ENCODE results near the gene SYT12. TPM values are rescaled to one million over a fixed set of nuclear protein-coding genes. Genes with fewer than 3 reads are reported as not detected.

SYT12 gene
- total and polyA plus RNA-seq, 2 donors from 2014 or later, result 0.13 to 4.2 TPM

- Histone ChIP-seq H3K4me1 (ENCODE audit: control insufficient read depth in 2 of 3, insufficient read depth in 2 of 3, low read depth in 1 of 3, low read length in 3 of 3) (no peaks in the 10 kb centered on the region), H3K9ac (ENCODE audit: low read length in 3 of 3) (no peak overlapping the region), H3K4me3 (ENCODE audit: low read length in 3 of 3) (no peak overlapping the region), H3K36me3 (ENCODE audit: control insufficient read depth in 2 of 3, insufficient read depth in 3 of 3, low read length in 3 of 3) (no peaks in the 10 kb centered on the region), H3K27me3 (ENCODE audit: control insufficient read depth, insufficient read depth, low read length) (no peaks in the 10 kb centered on the region), H3K27ac (ENCODE audit: low read depth in 2 of 2, low read length in 2 of 2) (no peak overlapping the region), H3K9me3 (ENCODE audit: control insufficient read depth in 2 of 3, insufficient read depth in 1 of 3, low read length in 3 of 3) (no peaks in the 10 kb centered on the region)
- intact Hi-C loops (cut with DNase I), result no loop called here
- DNase-seq (no peak), FAIRE-seq (no peak)
- no peak for TF ChIP-seq CTCF (IDR thresholded peaks at IDR 0.05; ENCODE audit: borderline replicate concordance, extremely low read depth, insufficient read depth)
These were observed 8.6 kb upstream of the SYT12 start for GRCh38 chr11:67014343-67014742.

- no peak for TF ChIP-seq CTCF (IDR thresholded peaks at IDR 0.05; ENCODE audit: borderline replicate concordance, extremely low read depth, insufficient read depth)
- no peak for DNase-seq
- Histone ChIP-seq H3K4me3 (ENCODE audit: low read length in 3 of 3) (no peak overlapping the region), H3K4me1 (ENCODE audit: control insufficient read depth in 2 of 3, insufficient read depth in 2 of 3, low read depth in 1 of 3, low read length in 3 of 3) (no peaks in the 10 kb centered on the region), H3K27ac (ENCODE audit: low read depth in 2 of 2, low read length in 2 of 2) (no peak overlapping the region), H3K9me3 (ENCODE audit: control insufficient read depth in 2 of 3, insufficient read depth in 1 of 3, low read length in 3 of 3) (no peaks in the 10 kb centered on the region), H3K36me3 (ENCODE audit: control insufficient read depth in 2 of 3, insufficient read depth in 3 of 3, low read length in 3 of 3) (no peaks in the 10 kb centered on the region), H3K27me3 (ENCODE audit: control insufficient read depth, insufficient read depth, low read length) (no peaks in the 10 kb centered on the region), H3K9ac (ENCODE audit: low read length in 3 of 3) (no peak overlapping the region)
- no peak for FAIRE-seq
- intact Hi-C loops (cut with DNase I), result no loop called here
These were observed 7.9 kb upstream of the SYT12 start for GRCh38 chr11:67015048-67015447.

GRCh38 chr11:67016550-67016949 lies 6.4 kb upstream of the SYT12 start:
- TF ChIP-seq CTCF (IDR thresholded peaks at IDR 0.05; ENCODE audit: borderline replicate concordance, extremely low read depth, insufficient read depth), result no peak
- no peak overlapping the region for H3K27ac ChIP-seq (ENCODE audit: low read depth in 2 of 2, low read length in 2 of 2)
- intact Hi-C loops (cut with DNase I), result no loop called here
- no peaks in the 10 kb centered on the region for H3K4me1 ChIP-seq (ENCODE audit: control insufficient read depth in 2 of 3, insufficient read depth in 2 of 3, low read depth in 1 of 3, low read length in 3 of 3)
- no peak overlapping the region for H3K4me3 ChIP-seq (ENCODE audit: low read length in 3 of 3)
- no peaks in the 10 kb centered on the region for H3K9me3 ChIP-seq (ENCODE audit: control insufficient read depth in 2 of 3, insufficient read depth in 1 of 3, low read length in 3 of 3)
- no peak for DNase-seq
- no peaks in the 10 kb centered on the region for H3K27me3 ChIP-seq (ENCODE audit: control insufficient read depth, insufficient read depth, low read length)
- H3K9ac ChIP-seq (ENCODE audit: low read length in 3 of 3), result no peak overlapping the region
- no peak for FAIRE-seq
- no peaks in the 10 kb centered on the region for H3K36me3 ChIP-seq (ENCODE audit: control insufficient read depth in 2 of 3, insufficient read depth in 3 of 3, low read length in 3 of 3)

GRCh38 chr11:67020949-67021348 lies 2.0 kb upstream of the SYT12 start:
- Histone ChIP-seq H3K9ac (ENCODE audit: low read length in 3 of 3) (no peak overlapping the region), H3K27me3 (ENCODE audit: control insufficient read depth, insufficient read depth, low read length) (peaks cover 2% of the 10 kb centered on the region), H3K27ac (ENCODE audit: low read depth in 2 of 2, low read length in 2 of 2) (no peak overlapping the region), H3K4me1 (ENCODE audit: control insufficient read depth in 2 of 3, insufficient read depth in 2 of 3, low read depth in 1 of 3, low read length in 3 of 3) (peaks cover 0 to 5% (median 5%) of the 10 kb centered on the region in 3 donors), H3K36me3 (ENCODE audit: control insufficient read depth in 2 of 3, insufficient read depth in 3 of 3, low read length in 3 of 3) (no peaks in the 10 kb centered on the region), H3K9me3 (ENCODE audit: control insufficient read depth in 2 of 3, insufficient read depth in 1 of 3, low read length in 3 of 3) (no peaks in the 10 kb centered on the region), H3K4me3 (ENCODE audit: low read length in 3 of 3) (no peak overlapping the region)
- no peak for FAIRE-seq
- DNase-seq, result no peak
- no peak for TF ChIP-seq CTCF (IDR thresholded peaks at IDR 0.05; ENCODE audit: borderline replicate concordance, extremely low read depth, insufficient read depth)
- intact Hi-C loops (cut with DNase I), result no loop called here
